H1 (cell line): Measurements from ENCODE around the gene RRAS. TPM values are rescaled to one million over a fixed set of nuclear protein-coding genes. Genes with fewer than 3 reads are reported as not detected.

Source experiments
- CTCF ChIA-PET: fragments of 300-600 bp; sonication (Branson Sonifier 250); formaldehyde crosslinking; loops from one replicate; lab custom pipeline; 2021; ENCODE audit not compliant: partially characterized antibody; lab: Charles Lee
- POLR2A ChIA-PET: fragments of 300-600 bp; sonication (Branson Sonifier 250); formaldehyde crosslinking; loops from one replicate; lab custom pipeline; 2021; ENCODE audit warnings: inconsistent platforms; ENCODE audit not compliant: partially characterized antibody; lab: Charles Lee
- DNase-seq, 2 experiments: peaks; one replicate each; pipeline versions ENCODE4 v3.0.0 to v3.0.0-alpha.2; 2010 to 2022; ENCODE audit warnings: low spot score in 2 of 2, low read depth in 1 of 2, mixed read lengths in 1 of 2
- FAIRE-seq: peaks from 2 replicates; lab custom pipeline; 2011; peaks lifted over from hg19 to GRCh38; lab: Jason Lieb, UNC
- H2AFZ ChIP-seq: 2 replicates; pipeline ENCODE4 v1.8.1; 2012; ENCODE audit warnings: low read length, inconsistent platforms
- H2AK5ac ChIP-seq: 2 replicates; pipeline ENCODE4 v1.6.1; 2013; ENCODE audit warnings: low read depth, low read length
- H2BK120ac ChIP-seq: replicated peaks from 2 replicates; pipeline ENCODE3; 2013; ENCODE audit warnings: low read depth, low read length, inconsistent platforms
- H2BK12ac ChIP-seq: 2 replicates; pipeline ENCODE4 v1.6.1; 2013; ENCODE audit warnings: low read depth, low read length
- H2BK15ac ChIP-seq: 2 replicates; pipeline ENCODE4 v1.6.1; 2013; ENCODE audit warnings: low read length
- H2BK20ac ChIP-seq: 2 replicates; pipeline ENCODE4 v1.6.1; 2013; ENCODE audit warnings: low read length
- H2BK5ac ChIP-seq: 2 replicates; pipeline ENCODE4 v1.6.1; 2013; ENCODE audit warnings: low read depth, low read length
- H3K14ac ChIP-seq: 2 replicates; pipeline ENCODE4 v1.6.1; 2013; ENCODE audit warnings: inconsistent platforms; ENCODE audit not compliant: insufficient read length
- H3K18ac ChIP-seq: 2 replicates; pipeline ENCODE4 v1.6.1; 2013; ENCODE audit warnings: low read length; ENCODE audit errors: extremely low read depth
- H3K23ac ChIP-seq: 2 replicates; pipeline ENCODE4 v1.6.1; 2013; ENCODE audit warnings: inconsistent platforms; ENCODE audit not compliant: insufficient read length
- H3K23me2 ChIP-seq: 2 replicates; pipeline ENCODE4 v1.6.1; 2013; ENCODE audit warnings: low read depth, low read length
- H3K27ac ChIP-seq: 2 replicates; pipeline ENCODE4 v1.6.1; 2011; ENCODE audit warnings: low read depth, low read length, inconsistent platforms
- H3K27me3 ChIP-seq, 4 experiments: replicated peaks in 1 of 4; 1 replicate in 1 of 4; 2 replicates in 3 of 4; pipeline versions ENCODE4 v1.6.1 to v1.8.1; 2011 to 2013; ENCODE audit warnings: low read length in 3 of 4, mild to moderate bottlenecking in 3 of 4, inconsistent platforms in 2 of 4, mixed read lengths in 2 of 4, moderate library complexity in 1 of 4; ENCODE audit not compliant: control insufficient read depth in 3 of 4, insufficient read depth in 3 of 4; ENCODE audit errors: extremely low read depth in 1 of 4
- H3K36me3 ChIP-seq, 4 experiments: 2 replicates each; pipeline versions ENCODE4 v1.6.1 to v1.8.1; 2011 to 2013; ENCODE audit warnings: mild to moderate bottlenecking in 4 of 4, low read length in 3 of 4, moderate library complexity in 2 of 4, control low read depth in 1 of 4, inconsistent platforms in 1 of 4; ENCODE audit not compliant: insufficient read depth in 4 of 4, control insufficient read depth in 2 of 4
- H3K4ac ChIP-seq: replicated peaks from 2 replicates; pipeline ENCODE3; 2013; ENCODE audit warnings: low read length, low read depth, mixed read lengths, inconsistent platforms; ENCODE audit not compliant: insufficient read length
- H3K4me1 ChIP-seq, 4 experiments: replicated peaks in 1 of 4; 1 replicate in 1 of 4; 2 replicates in 3 of 4; pipeline versions ENCODE4 v1.6.1 to v1.8.1; 2011 to 2013; ENCODE audit warnings: low read length in 3 of 4, inconsistent platforms in 2 of 4, mixed read lengths in 1 of 4; ENCODE audit not compliant: insufficient read depth in 4 of 4, control insufficient read depth in 3 of 4
- H3K4me2 ChIP-seq, 2 experiments: 2 replicates each; pipeline versions ENCODE4 v1.6.1 to v1.8.1; 2011 to 2013; ENCODE audit warnings: low read depth in 2 of 2, low read length in 2 of 2, control low read depth in 1 of 2, inconsistent platforms in 1 of 2, mild to moderate bottlenecking in 1 of 2; ENCODE audit not compliant: insufficient read depth in 1 of 2
- H3K4me3 ChIP-seq, 4 experiments: fragments of 200-600, 300-600 bp in 1 of 4; sonication (generic), shearing (Covaris generic), sonication (Bioruptor Twin) in 1 of 4; 2 replicates each; pipeline versions ENCODE4 v1.5.1 to v1.8.1; 2011 to 2016; ENCODE audit warnings: low read length in 4 of 4, low read depth in 3 of 4, control low read depth in 2 of 4, inconsistent platforms in 2 of 4, mild to moderate bottlenecking in 2 of 4, mixed read lengths in 1 of 4, moderate library complexity in 1 of 4; ENCODE audit not compliant: insufficient read depth in 2 of 4; ENCODE audit errors: extremely low read depth in 1 of 4
- H3K56ac ChIP-seq: replicated peaks from 2 replicates; pipeline ENCODE3; 2013; ENCODE audit warnings: low read depth, mild to moderate bottlenecking, mixed read lengths, low read length, inconsistent platforms; ENCODE audit not compliant: insufficient read length
- H3K79me1 ChIP-seq: 2 replicates; pipeline ENCODE4 v1.6.1; 2013; ENCODE audit warnings: low read depth, low read length, control low read depth
- H3K79me2 ChIP-seq, 2 experiments: 2 replicates each; pipeline versions ENCODE4 v1.6.1 to v1.8.1; 2012 to 2013; ENCODE audit warnings: low read length in 2 of 2, mild to moderate bottlenecking in 2 of 2, inconsistent platforms in 1 of 2; ENCODE audit not compliant: insufficient read depth in 2 of 2, control insufficient read depth in 1 of 2
- H3K9ac ChIP-seq, 4 experiments: replicated peaks in 1 of 4; 1 replicate in 1 of 4; 2 replicates in 3 of 4; pipeline versions ENCODE4 v1.6.1 to v1.8.1; 2011 to 2013; ENCODE audit warnings: low read depth in 3 of 4, low read length in 3 of 4, control low read depth in 2 of 4, mild to moderate bottlenecking in 2 of 4, moderate library complexity in 2 of 4, inconsistent platforms in 1 of 4; ENCODE audit errors: extremely low read depth in 1 of 4
- H3K9me3 ChIP-seq, 2 experiments: 2 replicates each; pipeline versions ENCODE4 v1.6.1 to v1.8.1; 2012 to 2013; ENCODE audit warnings: mild to moderate bottlenecking in 2 of 2, moderate library complexity in 2 of 2, control low read depth in 1 of 2, inconsistent platforms in 1 of 2, low read depth in 1 of 2, low read length in 1 of 2, mixed read lengths in 1 of 2; ENCODE audit not compliant: insufficient read depth in 2 of 2
- H4K20me1 ChIP-seq, 2 experiments: replicated peaks in 1 of 2; 2 replicates each; pipeline versions ENCODE3 to v1.8.1; 2011 to 2013; ENCODE audit warnings: inconsistent platforms in 2 of 2, low read length in 2 of 2, mild to moderate bottlenecking in 1 of 2; ENCODE audit not compliant: insufficient read depth in 2 of 2, control insufficient read depth in 1 of 2
- H4K5ac ChIP-seq: 2 replicates; pipeline ENCODE4 v1.6.1; 2013; ENCODE audit warnings: low read length, low read depth, mixed read lengths, inconsistent platforms; ENCODE audit not compliant: insufficient read length
- H4K8ac ChIP-seq: 2 replicates; pipeline ENCODE4 v1.8.0; 2013; ENCODE audit warnings: mild to moderate bottlenecking, moderate library complexity, low read length, inconsistent platforms; ENCODE audit not compliant: insufficient read depth; ENCODE audit errors: extremely low read depth
- H4K91ac ChIP-seq: replicated peaks from 2 replicates; pipeline ENCODE3; 2013; ENCODE audit warnings: low read length, mixed read lengths, inconsistent platforms; ENCODE audit not compliant: insufficient read length
- CHD2 ChIP-seq: IDR thresholded peaks from 2 replicates; pipeline ENCODE4 v1.6.1; 2012; ENCODE audit warnings: low read length, improper control_type of control experiment
- CREB1 ChIP-seq: IDR thresholded peaks from 2 replicates; pipeline ENCODE4 v1.6.1; 2012; ENCODE audit warnings: inconsistent platforms
- CTCF ChIP-seq, 3 experiments: IDR thresholded peaks; 1 replicate in 2 of 3; 2 replicates in 1 of 3; pipeline versions ENCODE4 v1.5.1 to v1.6.1; 2011; ENCODE audit warnings: low read length in 3 of 3, mild to moderate bottlenecking in 3 of 3, inconsistent platforms in 2 of 3, low read depth in 1 of 3, moderate library complexity in 1 of 3; ENCODE audit not compliant: insufficient read depth in 1 of 3; ENCODE audit errors: control extremely low read depth in 1 of 3
- POLR2A ChIP-seq, 2 experiments: IDR thresholded peaks; 1 replicate in 1 of 2; 2 replicates in 1 of 2; pipeline ENCODE4 v1.6.1; 2011; ENCODE audit warnings: low read depth in 2 of 2, low read length in 2 of 2, mild to moderate bottlenecking in 2 of 2; ENCODE audit errors: control extremely low read depth in 1 of 2
- POLR2AphosphoS5 ChIP-seq: IDR thresholded peaks from 2 replicates; pipeline ENCODE4 v1.6.1; 2011; ENCODE audit warnings: low read depth, low read length
- RXRA ChIP-seq: IDR thresholded peaks from 2 replicates; pipeline ENCODE4 v1.6.1; 2011; ENCODE audit warnings: low read depth, mild to moderate bottlenecking, low read length, moderate library complexity; ENCODE audit not compliant: insufficient read depth
- SP1 ChIP-seq: IDR thresholded peaks from 2 replicates; pipeline ENCODE4 v1.6.1; 2011; ENCODE audit warnings: low read depth, low read length
- SP2 ChIP-seq: IDR thresholded peaks from 2 replicates; pipeline ENCODE4 v1.6.1; 2012; ENCODE audit warnings: mild to moderate bottlenecking, low read length, inconsistent platforms
- SRF ChIP-seq: IDR thresholded peaks from 2 replicates; pipeline ENCODE4 v1.6.1; 2011; ENCODE audit warnings: mild to moderate bottlenecking, low read depth, low read length, moderate library complexity
- WGBS, 2 experiments: shearing (Covaris generic) in 1 of 2; methylation state at CpG; one replicate each; pipeline versions ENCODE4 v1.1.6 to v1.1.7; 2013 to 2015; ENCODE audit warnings: low lambda C conversion rate in 2 of 2, mixed read lengths in 2 of 2, inconsistent platforms in 1 of 2, low coverage in 1 of 2, missing lambda C conversion rate in 1 of 2; ENCODE audit not compliant: insufficient replicate concordance in 2 of 2, insufficient coverage in 1 of 2, insufficient read length in 1 of 2; ENCODE audit errors: extremely low coverage in 1 of 2, missing lambda C conversion rate in 1 of 2; 5-methylcytosine and 5-hydroxymethylcytosine counted together
- polyA plus RNA-seq, 7 experiments: library from polyadenylated mRNA; depleted of rRNA in 3 of 7; stranded (reverse) in 5 of 7; unstranded in 2 of 7; fragments of >200 nt in 5 of 7; fragments of 200-250 nt in 2 of 7; gene quantifications; 1 replicate in 5 of 7; 2 replicates in 1 of 7; 4 replicates in 1 of 7; pipeline versions ENCODE4 v1.2.1 to v1.2.3, GENCODE V29; 2011 to 2013; ENCODE audit warnings: missing spikeins in 2 of 7, mixed read lengths in 2 of 7
- total RNA-seq: library from RNA; stranded (reverse); fragmentation: NEBNext Ultra II Directional; extraction: Animal tissue kit (Norgen Biotek cat#: 25700); gene quantifications from 2 replicates; pipeline ENCODE4 v1.2.1, GENCODE V29; 2021

RRAS gene
- total and polyA plus RNA-seq, 2 of the 8 experiments (the other 6 are each of a cell fraction or from before 2014, with no cell fraction given): 17.7 to 49.1 TPM

DNA sequence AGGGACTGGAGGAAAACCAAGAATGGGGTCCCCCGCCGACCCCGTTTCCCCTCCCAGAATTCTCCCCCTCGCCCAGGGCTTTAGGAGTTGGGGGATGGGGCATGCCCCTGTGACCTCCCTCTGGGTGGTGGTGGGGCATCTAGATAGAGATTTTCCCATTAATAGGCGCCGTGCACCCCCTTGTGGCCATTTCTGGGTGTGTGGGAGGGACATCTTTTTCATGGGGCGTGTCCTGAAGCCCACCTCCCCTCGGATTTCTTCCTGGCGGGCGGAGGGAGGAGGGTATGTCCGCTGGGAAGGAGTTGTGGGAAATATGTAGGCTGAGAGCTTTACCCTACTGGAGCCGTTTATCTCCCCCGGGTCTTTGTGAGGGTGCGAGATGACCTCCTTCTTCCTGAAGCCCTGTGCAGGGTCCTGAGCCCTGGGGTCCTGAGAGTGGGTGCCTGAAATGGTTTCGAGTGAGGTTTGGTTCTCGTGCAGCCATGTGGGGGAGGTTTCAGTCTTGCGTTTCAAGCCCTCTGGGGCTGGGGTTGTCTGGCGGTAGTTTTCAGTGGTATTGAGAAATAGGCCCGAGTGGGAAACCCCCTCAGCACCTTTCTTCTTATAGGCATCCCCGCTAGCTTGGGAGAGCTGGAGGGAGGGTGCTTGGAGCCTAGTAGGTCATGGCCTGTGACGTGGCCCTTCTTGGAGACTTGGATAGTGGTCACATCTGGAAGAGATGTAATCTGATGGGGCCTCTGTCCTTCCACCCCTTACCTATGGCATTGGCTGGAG is 38.1 kb upstream of the RRAS start:
- WGBS, 2 experiments: 6% methylated on average over 21 of the region's 21 CpGs; no CpG with 5 or more reads in 1 of the 2 experiments
- Histone ChIP-seq H3K27me3 (no peaks in the 10 kb centered on the region), H2BK120ac (peak overlapping the region; percentile 13), H2BK15ac (no peak overlapping the region), H3K18ac (peak overlapping the region; percentile 89), H3K27ac (peak overlapping the region; percentile 100), H3K36me3 (peaks cover 10 to 20% (median 16%) of the 10 kb centered on the region in 4 experiments), H3K79me1 (peaks cover 6% of the 10 kb centered on the region), H3K56ac (peak overlapping the region; percentile 32), H3K23me2 (peaks cover 4% of the 10 kb centered on the region), H3K9ac (peak overlapping the region; percentile 66 to 100 (median 96)), H2AK5ac (no peak overlapping the region), H3K4me3 (peak overlapping the region; percentile 82 to 99 (median 86)), H3K79me2 (peaks cover 17 to 50% of the 10 kb centered on the region in 2 experiments), H4K5ac (peak overlapping the region; percentile 94), H3K9me3 (no peaks in the 10 kb centered on the region), H2AFZ (no peak overlapping the region), H3K4me2 (peak overlapping the region; percentile 58 to 76), H2BK5ac (peak overlapping the region; percentile 99), H2BK20ac (no peak overlapping the region), H4K8ac (peak overlapping the region; percentile 83; the same call in 1 of the 2 replicates), H4K20me1 (peaks cover 17 to 31% of the 10 kb centered on the region in 2 experiments), H3K23ac (no peak overlapping the region), H3K4ac (peak overlapping the region; percentile 98), H4K91ac (peak overlapping the region; percentile 98), H3K4me1 (peaks cover 2 to 17% (median 10%) of the 10 kb centered on the region in 4 experiments), H3K14ac (no peak overlapping the region), H2BK12ac (no peak overlapping the region)
- DNase-seq: peak; percentile 72 to 97
- FAIRE-seq: peak; percentile 36
- ChIA-PET CTCF (interaction anchor here (0.6 to 2.6 kb wide), 10 partner anchors 10 to 116 kb away, joined by 3 to 11 read pairs (median 5); partner anchors contain the start of genes CPT1C and RRAS), POLR2A (interaction anchor here (0.6 to 14.5 kb wide), 21 partner anchors 12 to 251 kb away, joined by 3 to 275 read pairs (median 5); partner anchors contain the start of genes ADM5, ATF5, BCL2L12 and CPT1C)
- TF ChIP-seq SP2: no peak
- TF ChIP-seq RXRA: 0 out of 2 replicates have a peak, but pooled peaks have one; percentile 37
- no peak for TF ChIP-seq SRF
- peak; percentile 54; the same call in 1 of the 2 replicates for TF ChIP-seq CHD2
- TF ChIP-seq POLR2A (IDR thresholded peaks at IDR 0.05; ENCODE audit: control extremely low read depth in 1 of 2, low read depth in 2 of 2, low read length in 2 of 2): peak in 1 of 2 experiments; percentile 22; a peak in 2 of 3 replicates
- peak; percentile 76 for TF ChIP-seq SP1
- TF ChIP-seq CREB1: 0 out of 2 replicates have a peak, but pooled peaks have one; percentile 5
- peak; percentile 15 for TF ChIP-seq POLR2AphosphoS5
- peak; percentile 66 to 88 (median 75) for TF ChIP-seq CTCF (IDR thresholded peaks at IDR 0.05; ENCODE audit: control extremely low read depth in 1 of 3, insufficient read depth in 1 of 3, low read depth in 1 of 3, low read length in 3 of 3)
